HG03135 (cell line): ENCODE data around the gene BMP5.

ENCODE experiments used
- ATAC-seq: cut with Tn5 transposase; IDR thresholded peaks from one replicate; pipeline ENCODE4 v1.9.1; 2021; ENCODE audit warnings: mild to moderate bottlenecking, moderate library complexity; ENCODE audit not compliant: unreplicated experiment

Gene BMP5

DNA sequence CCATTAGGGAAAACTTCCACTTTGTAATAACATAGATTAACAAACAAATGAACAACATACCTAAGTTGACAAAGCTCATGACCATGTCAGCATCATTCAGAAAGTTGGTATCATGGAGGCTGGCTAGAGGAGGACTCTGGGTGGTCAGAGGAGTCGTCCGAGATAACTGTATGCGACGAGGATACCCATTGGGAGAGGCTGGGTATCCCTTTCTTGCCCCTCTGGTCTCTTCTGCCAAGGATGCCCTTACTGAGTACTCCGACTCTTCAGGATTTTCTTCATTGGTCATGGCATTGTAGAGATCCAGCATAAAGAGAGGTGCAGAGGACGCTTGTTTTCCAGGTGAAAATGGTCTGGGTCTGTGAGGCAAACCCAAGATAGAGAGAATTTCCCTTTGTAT is 1.1 kb downstream of the BMP5 start:
- no peak for ATAC-seq

DNA sequence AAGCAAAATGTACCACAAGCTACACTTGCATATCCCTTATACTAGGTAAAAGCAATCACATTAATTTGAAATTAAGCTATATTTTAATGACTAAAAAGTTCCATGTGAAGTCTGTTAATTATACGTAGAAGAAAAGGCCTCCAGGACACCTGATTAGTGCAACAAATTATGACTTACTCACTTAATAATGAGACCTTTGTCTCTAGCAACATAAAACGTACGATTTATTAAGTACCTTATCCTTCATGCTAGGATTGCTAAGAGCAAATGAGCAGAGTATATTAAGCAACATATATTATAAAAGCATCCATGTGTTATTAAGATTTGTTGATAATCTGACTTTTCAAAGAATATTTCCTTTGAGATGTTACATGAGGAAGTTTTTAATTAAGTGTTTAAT is 2.5 kb downstream of the BMP5 start:
- no peak for ATAC-seq

DNA sequence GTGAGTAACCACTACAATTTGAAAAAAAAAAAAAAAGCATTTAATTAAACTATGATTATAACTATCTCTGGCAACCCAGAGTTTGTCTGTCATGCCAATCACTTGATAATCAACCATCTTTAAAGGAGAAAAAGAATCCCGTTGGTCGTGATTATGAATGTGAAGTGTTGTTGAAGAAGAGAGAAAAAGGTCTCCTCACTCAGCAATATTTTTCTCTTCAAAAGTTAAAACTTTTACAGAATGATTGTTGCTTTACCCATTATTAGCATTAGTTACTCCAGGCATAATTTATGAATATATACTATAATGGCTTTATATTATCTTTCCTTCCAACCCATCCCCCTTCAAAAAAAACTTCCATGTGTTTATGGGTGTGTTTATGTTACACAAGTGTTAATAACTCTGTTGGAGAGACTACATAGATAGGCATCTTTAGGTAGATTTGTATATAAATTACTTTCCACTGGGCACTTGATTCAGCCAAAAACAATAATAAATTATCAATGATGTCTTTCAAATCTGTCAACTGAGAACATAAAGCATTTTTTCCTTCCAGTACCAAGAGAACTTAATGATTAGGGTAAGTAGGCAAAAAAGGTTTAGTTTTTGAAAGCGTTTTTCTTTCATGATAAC is 5.1 kb downstream of the BMP5 start:
- ATAC-seq = no peak

DNA sequence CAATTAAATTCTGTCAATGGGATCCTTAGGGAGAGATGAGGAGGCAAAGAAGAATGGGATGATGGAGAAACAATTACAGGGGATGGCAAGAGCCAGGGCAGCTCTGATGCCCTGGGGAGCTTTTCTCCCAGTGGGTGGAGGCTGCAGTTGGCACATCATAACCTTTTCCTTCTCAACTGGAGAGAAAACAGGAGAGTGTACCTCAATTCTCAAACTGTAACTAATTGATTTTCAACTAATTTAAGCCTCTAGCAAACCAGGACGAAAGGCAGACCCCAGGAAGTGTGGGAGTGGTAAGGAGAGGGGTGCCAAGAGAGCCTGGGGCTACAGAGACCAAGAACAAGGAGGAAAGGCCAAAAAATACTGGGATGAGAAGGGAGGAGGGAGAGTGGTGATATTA is 5.7 kb downstream of the BMP5 start:
- ATAC-seq = no peak

DNA sequence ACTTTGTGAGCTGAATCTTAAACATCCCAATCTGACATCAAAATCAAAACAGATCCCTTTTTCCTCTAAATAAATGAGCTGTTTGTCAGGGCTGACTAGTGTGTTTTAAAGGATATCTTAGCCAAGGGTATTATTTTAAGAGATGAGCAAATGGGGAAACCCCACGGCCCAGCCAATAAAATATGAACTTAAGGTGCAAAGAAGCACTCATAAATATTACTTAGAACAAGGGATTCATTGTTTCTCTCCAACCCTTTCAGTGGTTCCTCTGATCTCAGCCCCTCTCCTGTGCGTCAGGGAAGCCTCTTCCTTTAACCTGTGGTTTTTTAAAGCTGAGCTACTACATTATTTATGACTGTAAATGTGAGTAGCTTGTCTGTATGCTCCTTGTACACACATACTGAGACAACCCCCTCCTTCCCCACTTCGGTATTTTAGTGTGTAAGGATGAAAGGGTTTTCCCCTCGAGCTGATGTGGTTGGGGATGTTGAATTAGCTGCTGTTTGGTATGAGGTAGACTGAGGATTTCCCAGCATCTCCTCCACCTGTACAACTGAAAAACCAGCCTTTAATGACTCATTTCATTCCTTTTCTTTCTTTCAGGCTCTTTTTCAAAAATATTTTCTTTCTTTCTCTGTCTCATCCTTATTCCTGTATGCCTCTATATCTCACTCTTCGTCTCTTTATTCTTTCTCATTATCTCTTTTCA is 6.5 kb downstream of the BMP5 start:
- peak; percentile 89 for ATAC-seq

DNA sequence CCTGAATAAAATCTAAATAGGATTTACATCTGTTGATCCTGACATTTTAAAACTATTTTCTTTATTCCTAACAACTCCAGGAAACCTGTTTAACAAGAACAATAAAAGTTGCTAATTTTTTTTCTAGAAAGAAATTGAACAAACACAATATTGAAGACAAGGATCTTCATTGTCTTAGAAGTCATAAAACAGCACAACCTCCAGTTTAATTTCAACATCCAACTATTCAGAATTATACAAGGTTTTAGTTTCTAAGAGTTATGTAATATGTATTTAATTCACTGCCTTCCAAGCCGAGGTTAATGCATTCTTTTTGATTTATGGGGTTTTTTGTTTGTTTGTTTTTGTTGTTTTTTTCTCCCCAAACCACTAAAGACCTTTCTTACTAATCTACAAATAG is 7.2 kb downstream of the BMP5 start:
- ATAC-seq = no peak

DNA sequence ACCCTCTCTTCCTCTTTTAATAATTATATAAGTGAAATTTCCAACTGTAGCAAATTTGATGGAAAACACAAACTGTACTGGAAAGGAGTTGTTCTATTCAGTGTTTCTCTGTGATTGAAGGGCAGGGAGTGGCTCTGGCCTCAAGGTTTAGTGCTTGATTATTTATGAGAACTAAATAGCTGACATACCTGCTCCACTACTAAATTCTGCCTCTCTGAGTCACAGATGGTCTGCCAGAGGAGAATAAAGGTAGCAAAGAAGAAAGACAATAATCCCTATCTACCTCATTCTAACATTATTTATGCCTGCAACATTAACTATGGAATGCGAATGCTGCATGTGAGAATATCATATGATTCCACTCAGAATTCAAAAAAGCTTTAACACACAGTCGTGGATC is 9.3 kb downstream of the BMP5 start:
- ATAC-seq = no peak

DNA sequence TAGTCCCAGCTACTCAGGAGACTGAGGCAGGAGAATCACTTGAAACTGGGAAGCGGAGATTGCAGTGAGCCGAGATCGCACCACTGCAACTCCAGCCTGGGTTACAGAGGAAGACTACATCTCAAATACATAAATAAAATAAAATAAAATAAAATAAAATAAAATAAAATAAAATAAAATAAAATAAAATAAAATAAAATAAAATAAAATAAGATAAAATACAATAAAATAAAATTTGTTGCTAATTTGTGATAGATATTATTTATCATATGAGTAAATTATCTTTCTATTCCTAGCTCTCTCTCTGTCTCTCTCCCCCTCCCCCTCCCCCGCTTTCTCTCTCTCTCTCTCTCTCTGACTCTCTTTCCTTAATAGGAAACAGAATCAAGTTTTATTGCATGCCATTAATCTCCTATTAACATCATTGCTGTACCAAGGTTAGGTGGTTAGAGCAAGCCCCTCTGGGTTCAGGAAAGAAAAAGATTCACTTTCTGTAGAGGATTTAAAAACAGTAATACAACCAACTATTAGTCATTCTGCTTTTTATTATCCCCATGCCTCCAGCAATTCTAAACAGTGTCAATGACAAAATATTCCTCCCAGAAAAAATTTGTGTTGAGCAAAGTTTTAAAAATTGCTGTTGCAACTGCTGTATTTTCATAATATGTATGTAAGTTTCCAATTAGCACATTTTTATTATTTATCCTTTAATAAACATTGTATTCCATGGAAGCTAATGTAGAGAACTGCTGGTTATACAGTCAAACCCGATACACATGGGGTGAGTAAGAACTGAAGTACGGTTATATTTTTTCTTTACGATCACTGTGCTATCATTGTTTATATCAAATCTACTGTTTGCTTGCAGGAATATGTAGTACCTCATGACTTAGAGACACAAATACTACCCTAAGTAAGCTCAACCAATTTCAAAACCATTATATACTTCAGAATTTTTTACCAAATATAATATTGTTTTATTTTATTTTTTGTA is 22.1 kb downstream of the BMP5 start:
- ATAC-seq = no peak

DNA sequence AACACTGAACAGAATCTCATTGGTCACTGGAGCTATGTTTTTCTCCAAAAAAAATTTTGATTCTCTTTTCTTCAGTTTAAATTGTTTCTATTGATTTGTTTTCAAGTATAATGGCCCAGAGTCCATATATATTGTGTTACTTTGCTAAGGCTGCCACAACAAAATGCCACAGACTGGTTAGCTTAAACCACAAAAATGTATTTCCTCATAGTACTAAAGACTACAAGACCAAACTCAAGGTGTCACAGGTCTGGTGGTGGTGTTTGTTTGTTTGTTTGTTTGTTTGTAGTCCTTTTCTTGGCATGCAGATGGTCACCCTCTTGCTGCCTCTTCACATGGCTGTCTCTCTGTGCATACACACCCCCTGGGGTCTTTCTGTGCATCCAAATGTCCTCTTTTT is 34.0 kb downstream of the BMP5 start:
- ATAC-seq = no peak

DNA sequence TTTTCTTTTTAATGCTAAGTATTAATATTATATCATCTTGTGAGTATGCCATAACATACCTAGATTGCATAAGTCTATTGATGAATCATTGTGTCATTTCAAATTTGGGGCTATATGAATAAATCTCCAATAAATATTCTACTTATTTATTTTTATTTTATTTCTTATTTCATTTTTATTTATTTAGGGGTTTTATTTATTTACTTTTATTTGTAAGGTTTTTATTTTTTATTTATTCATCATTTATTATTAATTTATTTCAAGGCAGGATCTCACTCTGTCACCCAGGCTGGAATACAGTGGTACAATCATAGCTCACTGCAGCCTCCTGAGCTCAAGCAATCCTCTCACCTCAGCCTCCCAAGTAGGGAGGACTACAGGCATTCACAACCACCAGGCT is 36.3 kb downstream of the BMP5 start:
- ATAC-seq = no peak

DNA sequence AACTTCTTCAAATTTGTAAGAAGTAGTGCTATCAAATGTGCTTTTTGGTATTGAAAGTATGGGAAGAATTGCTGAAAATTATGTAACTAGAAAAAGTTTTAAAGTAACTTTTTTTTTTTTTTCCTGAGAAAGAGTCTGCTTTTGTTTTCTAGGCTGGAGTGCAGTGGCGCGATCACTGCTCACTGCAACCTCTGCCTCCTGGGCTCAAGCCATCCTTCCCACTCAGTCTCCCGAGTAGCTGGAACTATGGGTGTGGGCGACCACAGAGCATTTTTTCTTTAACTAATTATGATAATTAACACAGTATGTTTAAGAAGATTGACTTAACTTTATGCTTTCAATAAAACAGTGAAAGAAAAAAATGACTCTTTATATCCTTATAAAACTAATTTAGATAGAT is 38.4 kb downstream of the BMP5 start:
- ATAC-seq = no peak

DNA sequence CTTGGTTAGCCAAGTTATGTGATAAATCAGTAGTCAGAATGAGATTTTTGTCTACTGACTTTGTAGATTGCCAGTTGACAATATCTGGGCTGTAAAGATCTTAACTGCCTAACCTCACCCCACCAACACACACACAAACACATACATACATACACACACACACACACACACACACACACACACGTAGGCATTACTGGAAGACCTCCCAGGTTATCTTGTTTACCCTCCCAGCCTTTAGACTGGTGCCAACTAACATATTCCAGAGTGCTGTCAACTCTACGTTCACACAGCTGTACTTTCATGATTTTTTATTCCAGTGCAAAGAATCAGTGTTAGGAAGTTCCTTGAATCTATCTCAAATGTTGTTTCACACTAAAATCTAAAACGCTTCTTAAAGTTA is 38.9 kb downstream of the BMP5 start:
- no peak for ATAC-seq

DNA sequence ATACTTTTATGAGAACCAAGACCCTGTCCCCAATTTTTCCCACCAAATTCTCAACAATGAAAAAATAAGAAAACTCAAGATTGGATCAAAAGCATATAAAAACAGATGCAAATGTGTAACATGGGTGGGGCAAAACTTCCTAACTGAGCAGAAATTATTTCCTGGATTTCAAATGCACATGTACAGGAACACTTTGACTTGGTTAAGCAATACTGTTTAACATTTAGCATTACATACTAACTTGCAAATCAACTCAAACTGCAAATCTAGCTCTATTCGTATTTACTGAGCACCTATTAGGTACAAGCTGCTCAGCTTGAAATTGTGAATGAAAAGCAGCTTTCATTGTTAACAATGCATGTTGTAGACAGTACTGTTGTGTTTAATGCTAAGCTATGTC is 40.2 kb downstream of the BMP5 start:
- ATAC-seq = no peak

DNA sequence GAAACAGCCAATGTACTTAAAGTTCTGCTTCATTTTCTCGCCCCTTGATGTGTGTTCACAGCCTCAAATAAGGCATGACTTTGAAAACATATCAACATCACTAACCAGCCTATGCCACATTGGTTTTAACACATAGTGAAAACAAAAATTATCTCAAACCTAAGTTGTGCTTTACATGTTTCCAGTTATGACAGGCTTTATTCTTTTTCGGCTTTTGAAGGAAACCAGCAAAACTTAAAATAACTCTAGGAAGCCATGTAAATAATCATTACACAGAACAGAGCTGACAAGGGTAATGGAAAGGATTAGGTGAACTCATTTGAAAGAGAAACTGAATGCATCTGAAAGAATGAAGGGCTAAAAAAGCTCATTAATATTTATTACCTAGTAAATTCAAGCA is 42.1 kb downstream of the BMP5 start:
- no peak for ATAC-seq

DNA sequence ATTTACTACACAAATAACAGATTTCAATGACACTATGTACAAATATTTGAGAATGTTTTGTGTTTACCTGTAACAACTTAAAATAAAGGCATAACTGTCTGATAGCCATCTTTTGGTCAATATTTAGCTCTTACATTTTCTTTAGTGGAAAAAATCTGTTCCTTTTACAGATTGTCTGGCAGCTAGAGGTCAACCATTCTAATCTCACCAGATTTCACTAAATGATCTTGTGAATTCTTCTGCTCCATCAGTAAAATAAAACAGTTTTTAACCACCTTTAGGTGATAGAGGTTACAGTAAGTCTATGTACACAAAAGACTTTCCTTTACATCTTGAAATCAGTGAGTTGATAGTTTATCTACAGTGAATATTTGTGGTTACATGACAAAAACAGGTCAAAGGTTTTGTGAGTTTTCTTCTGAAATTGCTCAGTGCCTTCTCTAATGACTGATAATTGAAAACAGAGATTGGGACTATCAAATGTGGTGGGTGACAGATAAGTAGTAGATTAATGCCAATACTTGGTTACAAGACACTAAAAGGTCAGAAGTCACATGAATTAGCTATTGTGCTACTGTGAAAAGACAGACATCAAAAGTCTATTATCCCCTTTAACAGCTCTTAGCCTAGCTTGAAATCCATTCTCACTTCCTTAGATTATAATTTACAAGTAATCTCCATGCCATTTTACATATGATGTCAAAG is 47.4 kb downstream of the BMP5 start:
- no peak for ATAC-seq

DNA sequence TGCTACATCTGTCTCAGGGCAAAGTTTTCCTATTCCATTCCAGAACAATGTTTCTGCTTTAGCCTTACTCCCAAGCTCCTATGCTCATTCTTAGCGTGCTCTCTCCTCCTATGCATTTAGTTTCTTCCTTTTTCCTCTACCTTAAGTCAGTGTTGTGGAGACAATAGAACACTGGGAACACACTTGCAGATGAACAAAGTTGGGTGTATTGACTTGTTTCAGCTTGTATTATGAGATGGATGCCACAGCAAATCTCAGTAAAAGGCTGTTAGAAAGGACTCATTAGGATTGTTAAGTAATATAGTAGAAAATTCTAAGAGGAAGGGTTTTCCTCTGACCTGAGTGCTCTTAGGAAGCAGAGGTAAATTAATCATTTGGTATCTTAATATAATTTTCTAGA is 48.4 kb downstream of the BMP5 start:
- no peak for ATAC-seq

DNA sequence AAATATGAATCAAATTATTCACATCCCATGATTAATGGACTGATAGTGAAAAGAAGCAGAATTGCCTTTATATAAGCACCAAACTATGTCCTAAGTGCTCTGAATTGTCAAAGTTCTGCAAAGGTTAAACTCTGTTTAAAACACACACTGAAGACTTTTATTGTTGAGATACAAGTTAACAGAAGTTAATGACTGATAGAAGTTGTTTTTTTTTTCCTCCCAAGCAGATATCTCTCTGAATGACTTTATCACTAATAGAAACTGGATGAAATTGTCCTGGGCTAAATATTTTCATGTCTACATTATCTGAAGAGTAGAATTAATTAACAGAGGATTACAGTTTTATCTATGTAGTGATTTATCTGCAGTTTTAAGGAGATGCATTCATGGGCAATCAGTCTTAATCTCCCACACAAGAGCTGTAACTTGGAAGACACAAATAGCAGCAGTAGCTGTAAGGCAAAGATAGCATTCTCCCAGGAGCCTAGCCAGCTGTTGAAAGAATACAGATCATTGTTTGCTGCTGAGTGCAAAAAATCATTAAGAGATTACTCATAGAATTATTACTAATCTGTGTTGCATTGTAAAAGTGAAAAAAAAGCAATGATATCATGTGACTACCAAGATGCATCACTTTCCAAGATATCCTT is 49.9 kb downstream of the BMP5 start:
- no peak for ATAC-seq

DNA sequence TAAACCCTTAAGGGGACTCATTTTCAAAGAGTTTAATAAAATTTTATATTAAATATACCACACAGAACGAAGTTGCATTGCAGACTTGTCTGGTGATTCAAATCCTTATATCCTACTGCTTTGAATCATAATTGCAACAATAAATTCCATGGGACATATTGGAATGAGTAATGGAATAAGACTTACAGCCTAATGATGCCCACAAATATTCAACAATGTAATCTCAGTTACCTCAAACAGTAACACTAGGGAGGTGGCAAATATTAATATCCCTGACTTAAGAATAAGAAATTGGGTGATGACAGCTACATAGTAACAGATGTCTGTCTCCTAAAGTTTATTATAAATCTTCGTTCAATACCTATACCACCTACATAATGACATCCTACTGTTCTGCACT is 52.6 kb downstream of the BMP5 start:
- ATAC-seq = no peak

DNA sequence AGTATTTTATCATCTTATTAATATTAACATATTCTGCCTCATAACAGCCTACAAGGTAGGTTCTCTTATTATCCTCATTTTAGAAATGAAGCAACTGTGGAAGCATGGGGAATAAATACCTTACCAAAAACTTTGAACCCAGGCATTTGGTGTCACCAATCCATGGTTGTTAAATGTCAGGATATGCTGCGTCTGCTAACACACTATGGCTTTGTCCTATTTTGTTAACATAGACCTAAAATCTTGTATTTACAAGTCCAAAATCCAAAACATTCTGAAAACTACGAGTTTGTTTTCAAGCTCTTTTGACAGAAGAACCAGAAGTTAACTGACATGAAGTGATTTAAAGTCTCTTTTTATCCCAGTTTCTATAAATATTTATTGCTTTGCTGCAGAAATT is 53.4 kb downstream of the BMP5 start:
- ATAC-seq = no peak

DNA sequence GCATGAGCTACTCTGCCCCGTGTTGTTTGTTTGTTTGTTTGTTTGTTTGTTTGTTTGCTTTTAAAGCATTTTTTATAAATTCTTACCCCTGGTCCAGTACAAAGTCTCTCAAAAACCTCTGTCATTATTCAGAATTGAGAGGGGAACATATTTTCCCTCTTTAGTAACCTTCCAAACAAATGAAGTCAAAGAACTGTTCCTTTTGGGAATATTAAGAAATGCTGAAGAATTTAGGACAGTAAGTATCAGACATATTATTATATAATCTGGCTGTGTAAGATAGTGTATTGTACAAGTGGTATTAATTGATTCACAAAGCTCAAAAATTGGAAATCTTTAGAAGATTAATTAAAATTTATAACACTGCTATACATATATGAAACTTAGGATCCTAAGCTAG is 54.7 kb downstream of the BMP5 start:
- no peak for ATAC-seq

DNA sequence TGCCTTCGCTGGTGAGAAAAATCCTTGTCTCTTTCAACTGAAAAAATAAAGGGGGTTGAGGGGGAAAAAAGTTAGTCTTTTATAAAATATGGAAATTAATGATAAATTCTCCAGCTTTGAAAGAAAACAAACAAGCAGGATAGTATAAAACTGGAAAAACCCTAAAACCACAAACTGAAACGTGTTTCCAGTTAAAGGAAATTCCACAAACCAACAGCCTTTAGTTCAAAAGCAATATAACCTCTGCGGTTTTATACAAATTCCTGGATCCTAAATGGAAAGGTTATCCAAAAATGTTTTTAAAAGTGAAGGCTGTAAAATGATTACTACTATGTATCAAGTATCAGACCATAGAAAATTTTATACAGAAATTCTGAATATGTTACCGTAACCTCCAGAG is 55.6 kb downstream of the BMP5 start:
- no peak for ATAC-seq
